NB4 (cell line): Measurements from ENCODE around the gene SMIM21.

Experiments
- TF ChIP-seq, protein P1 (sequence below): IDR thresholded peaks from one replicate; pipeline ENCODE4 v1.5.1; 2012; ENCODE audit warnings: low read depth, low read length
- TF ChIP-seq, protein P2 (sequence below): IDR thresholded peaks from 2 replicates; pipeline ENCODE4 v1.6.1; 2011; ENCODE audit warnings: low read depth, low read length

DNA sequence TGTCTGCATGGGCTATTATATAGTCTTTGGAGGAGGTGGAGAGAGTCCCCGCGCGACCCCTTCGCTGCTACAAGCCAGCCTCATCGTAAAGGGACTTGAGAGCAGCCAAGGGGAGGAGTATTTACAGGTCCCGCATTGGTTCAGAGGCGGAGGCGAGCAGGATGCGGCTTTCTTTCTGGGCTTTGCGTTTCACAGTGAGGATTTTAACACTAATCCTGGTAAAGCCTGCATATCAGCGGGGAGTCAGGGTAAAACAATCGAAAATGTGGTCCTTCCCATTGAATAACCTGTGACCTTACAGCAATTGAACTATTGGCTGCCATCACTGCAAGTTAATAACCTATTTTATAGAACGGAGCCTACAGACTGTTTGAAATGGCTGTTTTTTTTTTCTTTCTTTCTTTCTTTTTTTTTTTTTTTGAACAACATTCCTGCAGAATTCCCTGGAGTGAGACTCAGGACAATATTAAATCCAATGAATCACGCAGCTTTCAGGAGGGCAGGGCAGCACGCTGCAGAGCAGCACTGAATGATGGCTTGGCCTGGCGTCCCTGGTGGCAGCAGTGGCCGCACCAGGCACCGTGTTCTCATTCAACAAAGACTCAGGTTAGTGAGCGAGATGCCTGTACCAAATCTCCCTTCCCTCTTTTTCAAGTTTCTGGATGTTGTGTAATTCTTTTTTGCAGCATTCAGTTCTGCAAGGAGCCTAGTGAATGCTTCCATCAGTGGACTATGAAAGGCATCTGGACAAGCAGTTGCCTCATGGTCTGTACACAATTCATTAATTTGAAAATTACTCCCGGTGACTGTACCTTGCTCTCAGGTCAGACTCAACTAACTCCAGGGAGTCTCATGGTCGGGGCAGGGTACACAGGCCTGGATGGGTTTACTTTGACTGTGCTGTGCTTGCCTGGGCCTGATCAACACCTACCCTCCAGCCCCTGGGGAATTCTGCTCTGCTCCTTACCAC, 19.8 kb downstream of the SMIM21 start:
- TF ChIP-seq, protein P1, sequence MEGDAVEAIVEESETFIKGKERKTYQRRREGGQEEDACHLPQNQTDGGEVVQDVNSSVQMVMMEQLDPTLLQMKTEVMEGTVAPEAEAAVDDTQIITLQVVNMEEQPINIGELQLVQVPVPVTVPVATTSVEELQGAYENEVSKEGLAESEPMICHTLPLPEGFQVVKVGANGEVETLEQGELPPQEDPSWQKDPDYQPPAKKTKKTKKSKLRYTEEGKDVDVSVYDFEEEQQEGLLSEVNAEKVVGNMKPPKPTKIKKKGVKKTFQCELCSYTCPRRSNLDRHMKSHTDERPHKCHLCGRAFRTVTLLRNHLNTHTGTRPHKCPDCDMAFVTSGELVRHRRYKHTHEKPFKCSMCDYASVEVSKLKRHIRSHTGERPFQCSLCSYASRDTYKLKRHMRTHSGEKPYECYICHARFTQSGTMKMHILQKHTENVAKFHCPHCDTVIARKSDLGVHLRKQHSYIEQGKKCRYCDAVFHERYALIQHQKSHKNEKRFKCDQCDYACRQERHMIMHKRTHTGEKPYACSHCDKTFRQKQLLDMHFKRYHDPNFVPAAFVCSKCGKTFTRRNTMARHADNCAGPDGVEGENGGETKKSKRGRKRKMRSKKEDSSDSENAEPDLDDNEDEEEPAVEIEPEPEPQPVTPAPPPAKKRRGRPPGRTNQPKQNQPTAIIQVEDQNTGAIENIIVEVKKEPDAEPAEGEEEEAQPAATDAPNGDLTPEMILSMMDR, result no peak
- TF ChIP-seq, protein P2, sequence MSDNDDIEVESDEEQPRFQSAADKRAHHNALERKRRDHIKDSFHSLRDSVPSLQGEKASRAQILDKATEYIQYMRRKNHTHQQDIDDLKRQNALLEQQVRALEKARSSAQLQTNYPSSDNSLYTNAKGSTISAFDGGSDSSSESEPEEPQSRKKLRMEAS, result no peak
